Gastrocnemius medialis (tissue), 4 donors: ENCODE data around the gene SH3BP1.

ENCODE experiments used
- POLR2A ChIP-seq, 2 donors: fragments of 450-650 bp; IDR thresholded peaks; one replicate each; pipeline ENCODE4 v1.6.1; 2017; ENCODE audit warnings: antibody characterized with exemption in 2 of 2, mild to moderate bottlenecking in 2 of 2, moderate library complexity in 2 of 2
- TF ChIP-seq, protein P1 (sequence below), 5 experiments: fragments of 450-650 bp in 3 of 5; fragments of 200-600 bp in 2 of 5; sonication (generic) in 2 of 5; IDR thresholded peaks in 4 of 5; conservative IDR thresholded peaks in 1 of 5; 1 replicate in 4 of 5; 2 replicates in 1 of 5; pipeline ENCODE4 v1.5.1; 2016 to 2019; ENCODE audit warnings: antibody characterized with exemption in 5 of 5, mild to moderate bottlenecking in 3 of 5, moderate library complexity in 3 of 5

GRCh38 chr22:37705205-37705604 lies 65.7 kb downstream of the SH3BP1 start:
- no peak for TF ChIP-seq POLR2A (IDR thresholded peaks at IDR 0.05)
- TF ChIP-seq, protein P1, sequence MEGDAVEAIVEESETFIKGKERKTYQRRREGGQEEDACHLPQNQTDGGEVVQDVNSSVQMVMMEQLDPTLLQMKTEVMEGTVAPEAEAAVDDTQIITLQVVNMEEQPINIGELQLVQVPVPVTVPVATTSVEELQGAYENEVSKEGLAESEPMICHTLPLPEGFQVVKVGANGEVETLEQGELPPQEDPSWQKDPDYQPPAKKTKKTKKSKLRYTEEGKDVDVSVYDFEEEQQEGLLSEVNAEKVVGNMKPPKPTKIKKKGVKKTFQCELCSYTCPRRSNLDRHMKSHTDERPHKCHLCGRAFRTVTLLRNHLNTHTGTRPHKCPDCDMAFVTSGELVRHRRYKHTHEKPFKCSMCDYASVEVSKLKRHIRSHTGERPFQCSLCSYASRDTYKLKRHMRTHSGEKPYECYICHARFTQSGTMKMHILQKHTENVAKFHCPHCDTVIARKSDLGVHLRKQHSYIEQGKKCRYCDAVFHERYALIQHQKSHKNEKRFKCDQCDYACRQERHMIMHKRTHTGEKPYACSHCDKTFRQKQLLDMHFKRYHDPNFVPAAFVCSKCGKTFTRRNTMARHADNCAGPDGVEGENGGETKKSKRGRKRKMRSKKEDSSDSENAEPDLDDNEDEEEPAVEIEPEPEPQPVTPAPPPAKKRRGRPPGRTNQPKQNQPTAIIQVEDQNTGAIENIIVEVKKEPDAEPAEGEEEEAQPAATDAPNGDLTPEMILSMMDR (IDR thresholded peaks at IDR 0.05 in 4 of 5, conservative IDR thresholded peaks at IDR 0.05 in 1 of 5): no peak
